Breast epithelium (tissue), 4 donors: ENCODE results near the gene SETBP1. TPM values are rescaled to one million over a fixed set of nuclear protein-coding genes. Genes with fewer than 3 reads are reported as not detected.

ENCODE experiments used
- DNase-seq, 2 donors: peaks; one replicate each; pipeline ENCODE4 v3.0.0-alpha.2; 2019; ENCODE audit warnings: low spot score in 2 of 2
- H3K27ac ChIP-seq, 2 donors: fragments of 200-600 bp; sonication (generic) in 1 of 2; one replicate each; pipeline ENCODE4 v1.5.1; 2016 to 2019; ENCODE audit warnings: mild to moderate bottlenecking in 1 of 2
- H3K27me3 ChIP-seq, 2 donors: fragments of 200-600 bp; sonication (generic) in 1 of 2; one replicate each; pipeline versions ENCODE4 v1.5.1 to v1.6.0; 2017 to 2019; ENCODE audit warnings: control low read depth in 1 of 2, mild to moderate bottlenecking in 1 of 2
- H3K36me3 ChIP-seq: fragments of 200-600 bp; one replicate; pipeline ENCODE4 v1.5.1; 2019
- H3K4me1 ChIP-seq, 2 donors: fragments of 200-600 bp; sonication (generic); one replicate each; pipeline ENCODE4 v1.5.1; 2016 to 2019; ENCODE audit warnings: control low read depth in 1 of 2
- H3K4me3 ChIP-seq, 3 donors: fragments of 200-600 bp; sonication (generic); 1 replicate in 2 of 3; 2 replicates in 1 of 3; pipeline ENCODE4 v1.5.1; 2016 to 2019; ENCODE audit warnings: mild to moderate bottlenecking in 3 of 3, moderate library complexity in 2 of 3
- H3K9me3 ChIP-seq, 2 donors: fragments of 200-600 bp; sonication (generic) in 1 of 2; one replicate each; pipeline ENCODE4 v1.5.1; 2016 to 2019; ENCODE audit warnings: control low read depth in 1 of 2
- POLR2A ChIP-seq: fragments of 450-650 bp; IDR thresholded peaks from one replicate; pipeline ENCODE4 v1.6.1; 2016; ENCODE audit warnings: antibody characterized with exemption, mild to moderate bottlenecking, moderate library complexity
- POLR2AphosphoS5 ChIP-seq, 3 donors: sonication (generic); formaldehyde crosslinking; IDR thresholded peaks; one replicate each; pipeline ENCODE4 v1.6.1; 2017; ENCODE audit warnings: antibody characterized with exemption in 3 of 3
- intact Hi-C: fragments of 100-400 bp; cut with DNase I; formaldehyde crosslinking; loops from one replicate; pipeline ENCODE4 v1.15.1; 2023; ENCODE audit warnings: low total_unique reads
- total RNA-seq, 3 donors: library from RNA; depleted of rRNA; stranded (reverse); fragments of >200 nt; gene quantifications; one replicate each; pipeline ENCODE4 v1.1.0, GENCODE V29; 2016
- TF ChIP-seq, protein P1 (sequence below), 3 donors: fragments of 450-650 bp; IDR thresholded peaks; one replicate each; pipeline ENCODE4 v1.5.1; 2016 to 2017; ENCODE audit warnings: antibody characterized with exemption in 3 of 3, mild to moderate bottlenecking in 3 of 3, moderate library complexity in 3 of 3

The SETBP1 gene
- total RNA-seq, 3 donors from 2014 or later = 26.2 to 40.1 (median 37.0) TPM

DNA sequence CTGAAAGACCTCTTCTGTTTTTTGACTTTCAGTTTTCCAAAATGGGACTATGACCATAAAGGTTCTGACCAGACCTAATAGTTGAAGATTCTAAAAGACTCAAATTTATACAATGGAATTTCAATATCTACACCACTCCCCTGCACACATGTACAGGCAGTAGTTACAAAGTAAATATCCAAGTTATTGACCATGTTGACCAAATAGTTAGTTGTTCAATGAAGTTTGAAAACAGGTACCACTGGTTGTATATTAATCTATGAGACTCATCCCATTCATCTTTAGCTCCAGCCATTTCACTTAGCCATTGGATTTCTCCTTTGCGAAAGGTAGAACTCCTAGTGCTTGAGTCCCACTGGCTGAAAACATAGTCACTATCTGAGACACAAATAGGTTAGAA is 277.4 kb downstream of the SETBP1 start:
- no peaks in the 10 kb centered on the region for H3K4me1 ChIP-seq
- intact Hi-C loops = no loop called here

DNA sequence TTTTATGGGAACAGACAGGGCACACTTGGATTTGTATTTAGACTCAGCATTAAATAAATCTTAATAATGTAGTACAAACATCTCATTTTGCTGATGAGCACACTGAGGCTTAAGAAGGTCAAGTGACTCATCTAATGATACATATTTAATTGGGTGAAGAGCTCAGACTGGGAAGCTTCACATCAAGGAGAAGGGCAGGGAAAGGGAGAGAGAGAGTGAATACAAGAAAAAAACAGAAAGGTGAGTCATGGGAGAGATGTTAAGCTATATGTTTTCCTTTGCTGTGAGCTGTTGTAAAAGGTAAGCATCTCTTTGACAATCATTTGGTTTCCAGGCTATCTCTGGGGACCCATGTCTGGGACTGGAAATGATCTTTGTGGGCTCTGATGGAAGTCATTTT is 277.8 kb downstream of the SETBP1 start:
- Histone ChIP-seq H3K4me3 (no peak overlapping the region), H3K4me1 (no peaks in the 10 kb centered on the region), H3K9me3 (no peaks in the 10 kb centered on the region), H3K36me3 (no peaks in the 10 kb centered on the region), H3K27me3 (no peaks in the 10 kb centered on the region), H3K27ac (no peak overlapping the region)
- intact Hi-C loops = no loop called here
- TF ChIP-seq POLR2A (no peak), POLR2AphosphoS5 (IDR thresholded peaks at IDR 0.05) (no peak)
- DNase-seq = no peak

More for the DNA sequence above, 277.4 kb downstream of the SETBP1 start:
- H3K4me3 ChIP-seq = no peak overlapping the region
- DNase-seq = no peak
- H3K27ac ChIP-seq = no peak overlapping the region
- no peaks in the 10 kb centered on the region for H3K27me3 ChIP-seq
- no peak for TF ChIP-seq POLR2A
- no peak for TF ChIP-seq POLR2AphosphoS5 (IDR thresholded peaks at IDR 0.05)
- TF ChIP-seq, protein P1, sequence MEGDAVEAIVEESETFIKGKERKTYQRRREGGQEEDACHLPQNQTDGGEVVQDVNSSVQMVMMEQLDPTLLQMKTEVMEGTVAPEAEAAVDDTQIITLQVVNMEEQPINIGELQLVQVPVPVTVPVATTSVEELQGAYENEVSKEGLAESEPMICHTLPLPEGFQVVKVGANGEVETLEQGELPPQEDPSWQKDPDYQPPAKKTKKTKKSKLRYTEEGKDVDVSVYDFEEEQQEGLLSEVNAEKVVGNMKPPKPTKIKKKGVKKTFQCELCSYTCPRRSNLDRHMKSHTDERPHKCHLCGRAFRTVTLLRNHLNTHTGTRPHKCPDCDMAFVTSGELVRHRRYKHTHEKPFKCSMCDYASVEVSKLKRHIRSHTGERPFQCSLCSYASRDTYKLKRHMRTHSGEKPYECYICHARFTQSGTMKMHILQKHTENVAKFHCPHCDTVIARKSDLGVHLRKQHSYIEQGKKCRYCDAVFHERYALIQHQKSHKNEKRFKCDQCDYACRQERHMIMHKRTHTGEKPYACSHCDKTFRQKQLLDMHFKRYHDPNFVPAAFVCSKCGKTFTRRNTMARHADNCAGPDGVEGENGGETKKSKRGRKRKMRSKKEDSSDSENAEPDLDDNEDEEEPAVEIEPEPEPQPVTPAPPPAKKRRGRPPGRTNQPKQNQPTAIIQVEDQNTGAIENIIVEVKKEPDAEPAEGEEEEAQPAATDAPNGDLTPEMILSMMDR (IDR thresholded peaks at IDR 0.05) = no peak
- H3K9me3 ChIP-seq = no peaks in the 10 kb centered on the region
- no peaks in the 10 kb centered on the region for H3K36me3 ChIP-seq

GRCh38 chr18:44959013-44959412 is 278.3 kb downstream of the SETBP1 start:
- no peaks in the 10 kb centered on the region for H3K4me1 ChIP-seq
- no peak overlapping the region for H3K27ac ChIP-seq
- no peak for TF ChIP-seq POLR2AphosphoS5 (IDR thresholded peaks at IDR 0.05)
- intact Hi-C loops = no loop called here
- no peaks in the 10 kb centered on the region for H3K9me3 ChIP-seq
- DNase-seq = no peak
- no peak overlapping the region for H3K4me3 ChIP-seq
- H3K36me3 ChIP-seq = no peaks in the 10 kb centered on the region
- no peaks in the 10 kb centered on the region for H3K27me3 ChIP-seq

DNA sequence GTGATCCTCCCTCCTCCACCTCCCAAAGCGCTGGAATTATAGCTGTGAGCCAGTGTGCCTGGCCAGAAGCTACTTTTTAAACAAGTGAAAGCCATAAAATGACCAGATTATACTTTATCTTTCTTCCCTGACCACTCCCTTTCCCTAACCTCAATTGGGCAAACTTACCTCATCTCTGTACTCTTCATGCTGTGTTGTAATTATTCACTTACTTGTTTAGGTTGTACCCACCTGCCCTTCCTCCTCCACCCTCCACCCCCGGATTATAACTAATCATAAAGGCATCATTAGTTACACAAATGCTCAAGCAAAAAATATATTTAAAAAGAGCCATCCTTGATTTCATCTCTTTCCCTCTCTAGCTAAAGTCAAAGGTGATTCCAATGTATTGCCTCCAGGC is 279.9 kb downstream of the SETBP1 start:
- Histone ChIP-seq H3K27me3 (no peaks in the 10 kb centered on the region), H3K4me1 (no peaks in the 10 kb centered on the region), H3K9me3 (no peaks in the 10 kb centered on the region), H3K4me3 (no peak overlapping the region), H3K36me3 (no peaks in the 10 kb centered on the region), H3K27ac (no peak overlapping the region)
- no peak for DNase-seq
- intact Hi-C loops = no loop called here
- no peak for TF ChIP-seq POLR2A
- TF ChIP-seq POLR2AphosphoS5 (IDR thresholded peaks at IDR 0.05) = no peak
- TF ChIP-seq, protein P1 (IDR thresholded peaks at IDR 0.05) = no peak

GRCh38 chr18:44961288-44961995 is 280.8 kb downstream of the SETBP1 start:
- Histone ChIP-seq H3K27ac (no peak overlapping the region), H3K9me3 (no peaks in the 10 kb centered on the region), H3K27me3 (no peaks in the 10 kb centered on the region), H3K36me3 (no peaks in the 10 kb centered on the region), H3K4me3 (no peak overlapping the region), H3K4me1 (no peaks in the 10 kb centered on the region)
- TF ChIP-seq, protein P1 (IDR thresholded peaks at IDR 0.05) = no peak
- TF ChIP-seq POLR2A (no peak), POLR2AphosphoS5 (IDR thresholded peaks at IDR 0.05) (no peak)
- intact Hi-C loops = no loop called here
- no peak for DNase-seq

- Histone ChIP-seq H3K27ac (no peak overlapping the region), H3K4me3 (no peak overlapping the region), H3K36me3 (no peaks in the 10 kb centered on the region), H3K9me3 (no peaks in the 10 kb centered on the region), H3K4me1 (no peaks in the 10 kb centered on the region), H3K27me3 (no peaks in the 10 kb centered on the region)
- no peak for TF ChIP-seq POLR2AphosphoS5 (IDR thresholded peaks at IDR 0.05)
- TF ChIP-seq, protein P1 (IDR thresholded peaks at IDR 0.05) = no peak
- TF ChIP-seq POLR2A = no peak
- no peak for DNase-seq
- intact Hi-C loops = no loop called here
Measured at GRCh38 chr18:44967599-44967998, 286.9 kb downstream of the SETBP1 start.
